GM19438 (cell line): ENCODE measurements around the gene CACNA2D3.

ENCODE experiments used
- ATAC-seq: cut with Tn5 transposase; IDR thresholded peaks from one replicate; pipeline ENCODE4 v1.9.1; 2021; ENCODE audit warnings: low read depth; ENCODE audit not compliant: unreplicated experiment

Gene CACNA2D3

GRCh38 chr3:54888162-54888561 is 765.8 kb downstream of the CACNA2D3 start:
- no peak for ATAC-seq

- ATAC-seq, result no peak
These were observed 766.5 kb downstream of the CACNA2D3 start for GRCh38 chr3:54888873-54889272.

- no peak for ATAC-seq
These were observed 767.4 kb downstream of the CACNA2D3 start for GRCh38 chr3:54889731-54890130.

- ATAC-seq, result no peak
These were observed 769.2 kb downstream of the CACNA2D3 start for GRCh38 chr3:54891540-54891897.

GRCh38 chr3:54892168-54892567 is 769.8 kb downstream of the CACNA2D3 start:
- no peak for ATAC-seq

GRCh38 chr3:54895613-54896012 is 773.3 kb downstream of the CACNA2D3 start:
- ATAC-seq, result no peak

- ATAC-seq, result no peak
These were observed 774.8 kb downstream of the CACNA2D3 start for GRCh38 chr3:54897028-54897711.

GRCh38 chr3:54899273-54899672 is 776.9 kb downstream of the CACNA2D3 start:
- ATAC-seq, result no peak

- no peak for ATAC-seq
These were observed 778.7 kb downstream of the CACNA2D3 start for GRCh38 chr3:54900838-54901591.

GRCh38 chr3:54901906-54902685 is 779.7 kb downstream of the CACNA2D3 start:
- no peak for ATAC-seq

- no peak for ATAC-seq
These were observed 783.0 kb downstream of the CACNA2D3 start for GRCh38 chr3:54905261-54905888.

GRCh38 chr3:54905920-54906319 is 783.6 kb downstream of the CACNA2D3 start:
- no peak for ATAC-seq

- ATAC-seq, result no peak
These were observed 784.4 kb downstream of the CACNA2D3 start for GRCh38 chr3:54906763-54907162.

GRCh38 chr3:54909191-54909590 is 786.8 kb downstream of the CACNA2D3 start:
- ATAC-seq, result no peak

- no peak for ATAC-seq
These were observed 791.8 kb downstream of the CACNA2D3 start for GRCh38 chr3:54914180-54914579.

- no peak for ATAC-seq
These were observed 792.8 kb downstream of the CACNA2D3 start for GRCh38 chr3:54915181-54915580.

GRCh38 chr3:54915976-54916375 is 793.6 kb downstream of the CACNA2D3 start:
- ATAC-seq, result no peak

- no peak for ATAC-seq
These were observed 794.4 kb downstream of the CACNA2D3 start for GRCh38 chr3:54916732-54917131.

GRCh38 chr3:54917174-54917573 is 794.8 kb downstream of the CACNA2D3 start:
- no peak for ATAC-seq

- ATAC-seq, result no peak
These were observed 795.5 kb downstream of the CACNA2D3 start for GRCh38 chr3:54917862-54918261.

GRCh38 chr3:54918516-54918915 is 796.2 kb downstream of the CACNA2D3 start:
- no peak for ATAC-seq
